H1 (cell line): Measurements from ENCODE around the gene TBC1D20. TPM values are rescaled to one million over a fixed set of nuclear protein-coding genes. Genes with fewer than 3 reads are reported as not detected.

ENCODE experiments used
- ASH2L ChIP-seq: fragments of 200-600, 300-600 bp; sonication (generic); IDR thresholded peaks from one replicate; pipeline ENCODE4 v1.7.1; 2017; ENCODE audit warnings: low read length
- CHD7 ChIP-seq: fragments of 300-600 bp; sonication (generic); IDR thresholded peaks from 2 replicates; pipeline ENCODE4 v1.7.1; 2012; ENCODE audit warnings: low read length, moderate library complexity, mild to moderate bottlenecking, inconsistent platforms; ENCODE audit not compliant: insufficient replicate concordance
- HDAC2 ChIP-seq, 2 experiments: fragments of 300-600 bp in 1 of 2; sonication (generic) in 1 of 2; IDR thresholded peaks; 2 replicates each; pipeline ENCODE4 v1.6.1; 2011 to 2012; ENCODE audit warnings: low read depth in 2 of 2, low read length in 2 of 2, mild to moderate bottlenecking in 2 of 2, moderate library complexity in 2 of 2, borderline replicate concordance in 1 of 2, inconsistent platforms in 1 of 2
- RNF2 ChIP-seq: fragments of 200-900, 300-1000 bp; sonication (generic); IDR thresholded peaks from 2 replicates; pipeline ENCODE4 v1.7.1; 2016; ENCODE audit warnings: borderline replicate concordance, low read depth, mild to moderate bottlenecking, antibody characterized with exemption, low read length; ENCODE audit not compliant: poor library complexity, severe bottlenecking; ENCODE audit errors: missing control alignments
- SAP30 ChIP-seq: fragments of 300-600 bp; sonication (generic); IDR thresholded peaks from 2 replicates; pipeline ENCODE4 v1.7.1; 2012; ENCODE audit warnings: low read length, moderate library complexity, mild to moderate bottlenecking, inconsistent platforms; ENCODE audit not compliant: insufficient read depth, insufficient replicate concordance
- polyA plus RNA-seq, 7 experiments: library from polyadenylated mRNA; depleted of rRNA in 3 of 7; stranded (reverse) in 5 of 7; unstranded in 2 of 7; fragments of >200 nt in 5 of 7; fragments of 200-250 nt in 2 of 7; gene quantifications; 1 replicate in 5 of 7; 2 replicates in 1 of 7; 4 replicates in 1 of 7; pipeline versions ENCODE4 v1.2.1 to v1.2.3, GENCODE V29; 2011 to 2013; ENCODE audit warnings: missing spikeins in 2 of 7, mixed read lengths in 2 of 7
- total RNA-seq: library from RNA; stranded (reverse); fragmentation: NEBNext Ultra II Directional; extraction: Animal tissue kit (Norgen Biotek cat#: 25700); gene quantifications from 2 replicates; pipeline ENCODE4 v1.2.1, GENCODE V29; 2021

Gene TBC1D20
- total and polyA plus RNA-seq, 2 of the 8 experiments (the other 6 are each of a cell fraction or from before 2014, with no cell fraction given) = 14.5 to 17.1 TPM

DNA sequence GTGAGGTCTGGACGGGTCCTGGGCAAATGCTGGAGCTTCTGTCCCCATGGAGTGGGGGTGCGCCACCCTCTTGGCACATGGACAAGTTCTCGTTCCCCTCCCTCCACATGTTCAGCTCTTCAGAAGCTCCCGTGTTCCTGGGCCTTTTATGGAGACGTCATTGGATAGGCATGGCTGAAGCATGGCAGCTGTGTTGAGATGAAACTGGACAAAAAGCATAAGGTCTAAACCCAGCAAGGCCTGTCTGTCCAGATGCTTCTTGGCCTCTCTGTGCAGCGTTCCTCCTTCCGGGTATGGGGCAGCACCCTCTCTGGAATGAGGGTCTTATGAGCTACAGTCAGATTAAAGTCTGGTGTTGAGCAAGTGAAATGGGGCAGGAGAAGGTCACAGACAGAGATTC lies 26.8 kb downstream of the TBC1D20 start (continued):
- no peak for TF ChIP-seq RNF2
- no peak for TF ChIP-seq HDAC2 (IDR thresholded peaks at IDR 0.05; ENCODE audit: borderline replicate concordance in 1 of 2, low read depth in 2 of 2, low read length in 2 of 2)
- TF ChIP-seq SAP30 = no peak
- no peak for TF ChIP-seq ASH2L
- no peak for TF ChIP-seq CHD7
